ENCODE measurements around the gene PIGU. TPM values are rescaled to one million over a fixed set of nuclear protein-coding genes. Genes with fewer than 3 reads are reported as not detected.

Gene PIGU
- total and polyA plus RNA-seq, 2 of the 13 experiments (the other 11 are each of a cell fraction or from before 2014, with no cell fraction given), result 45.5 to 231 TPM

GRCh38 chr20:34706912-34707784 is 30.3 kb upstream of the PIGU start (continued):
- TF ChIP-seq ZNF503 (CRISPR knock-in tag; IDR thresholded peaks at IDR 0.05) (peak; percentile 57; the same call in 1 of the 2 replicates), RCOR2 (CRISPR knock-in tag; IDR thresholded peaks at IDR 0.05) (0 out of 2 replicates have a peak, but pooled peaks have one; percentile 63), NR2F1 (CRISPR knock-in tag; IDR thresholded peaks at IDR 0.05) (peak; percentile 58 to 61; a peak in 3 of 4 replicates), ZNF619 (CRISPR knock-in tag; IDR thresholded peaks at IDR 0.05) (no peak), STAT6 (CRISPR knock-in tag; IDR thresholded peaks at IDR 0.05; ENCODE audit: borderline replicate concordance) (no peak), MXI1 (IDR thresholded peaks at IDR 0.05; ENCODE audit: borderline replicate concordance, low read depth, low read length) (peak; percentile 45; the same call in 1 of the 3 replicates), RAD51 (IDR thresholded peaks at IDR 0.05; ENCODE audit: borderline replicate concordance) (no peak), ZNF782 (CRISPR knock-in tag; IDR thresholded peaks at IDR 0.05; ENCODE audit: borderline replicate concordance) (0 out of 2 replicates have a peak, but pooled peaks have one; percentile 71), TRIM22 (IDR thresholded peaks at IDR 0.05) (no peak), ZNF772 (CRISPR knock-in tag; IDR thresholded peaks at IDR 0.05) (peak; percentile 41; the same call in 1 of the 2 replicates), ETV5 (CRISPR knock-in tag; IDR thresholded peaks at IDR 0.05; ENCODE audit: borderline replicate concordance) (peak; percentile 55; the same call in 1 of the 2 replicates), JUN (CRISPR knock-in tag; IDR thresholded peaks at IDR 0.05) (peak; percentile 51; the same call in 1 of the 2 replicates)
- TF ChIP-seq, protein P1, sequence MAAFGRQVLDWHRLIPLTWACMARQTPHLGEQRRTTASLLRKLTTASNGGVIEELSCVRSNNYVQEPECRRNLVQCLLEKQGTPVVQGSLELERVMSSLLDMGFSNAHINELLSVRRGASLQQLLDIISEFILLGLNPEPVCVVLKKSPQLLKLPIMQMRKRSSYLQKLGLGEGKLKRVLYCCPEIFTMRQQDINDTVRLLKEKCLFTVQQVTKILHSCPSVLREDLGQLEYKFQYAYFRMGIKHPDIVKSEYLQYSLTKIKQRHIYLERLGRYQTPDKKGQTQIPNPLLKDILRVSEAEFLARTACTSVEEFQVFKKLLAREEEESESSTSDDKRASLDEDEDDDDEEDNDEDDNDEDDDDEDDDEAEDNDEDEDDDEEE (CRISPR knock-in tag; IDR thresholded peaks at IDR 0.05), result peak; percentile 96
- TF ChIP-seq, protein P2, sequence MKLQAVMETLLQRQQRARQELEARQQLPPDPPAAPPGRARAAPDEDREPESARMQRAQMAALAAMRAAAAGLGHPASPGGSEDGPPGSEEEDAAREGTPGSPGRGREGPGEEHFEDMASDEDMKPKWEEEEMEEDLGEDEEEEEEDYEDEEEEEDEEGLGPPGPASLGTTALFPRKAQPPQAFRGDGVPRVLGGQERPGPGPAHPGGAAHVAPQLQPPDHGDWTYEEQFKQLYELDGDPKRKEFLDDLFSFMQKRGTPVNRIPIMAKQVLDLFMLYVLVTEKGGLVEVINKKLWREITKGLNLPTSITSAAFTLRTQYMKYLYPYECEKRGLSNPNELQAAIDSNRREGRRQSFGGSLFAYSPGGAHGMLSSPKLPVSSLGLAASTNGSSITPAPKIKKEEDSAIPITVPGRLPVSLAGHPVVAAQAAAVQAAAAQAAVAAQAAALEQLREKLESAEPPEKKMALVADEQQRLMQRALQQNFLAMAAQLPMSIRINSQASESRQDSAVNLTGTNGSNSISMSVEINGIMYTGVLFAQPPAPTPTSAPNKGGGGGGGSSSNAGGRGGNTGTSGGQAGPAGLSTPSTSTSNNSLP (IDR thresholded peaks at IDR 0.05; ENCODE audit: low read depth, low read length), result peak; percentile 83
- TF ChIP-seq, protein P3, sequence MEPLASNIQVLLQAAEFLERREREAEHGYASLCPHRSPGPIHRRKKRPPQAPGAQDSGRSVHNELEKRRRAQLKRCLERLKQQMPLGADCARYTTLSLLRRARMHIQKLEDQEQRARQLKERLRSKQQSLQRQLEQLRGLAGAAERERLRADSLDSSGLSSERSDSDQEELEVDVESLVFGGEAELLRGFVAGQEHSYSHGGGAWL (CRISPR knock-in tag; IDR thresholded peaks at IDR 0.05), result 0 out of 2 replicates have a peak, but pooled peaks have one; percentile 24
